KOPT-K1 (cell line): Measurements from ENCODE around the gene MYO1D.
"Not testable (repeated sequence)": the region's sequence is repeated elsewhere in the genome, so short reads cannot be mapped to it uniquely, and the experiment has no call there.

ENCODE experiments used
- H3K27ac ChIP-seq: fragments of 200-600 bp; sonication (generic); 2 replicates; pipeline ENCODE4 v1.5.1; 2016; ENCODE audit warnings: antibody characterized with exemption, mild to moderate bottlenecking, low read depth, low read length; ENCODE audit not compliant: poor library complexity, severe bottlenecking
- H3K36me3 ChIP-seq: fragments of 200-600 bp; sonication (generic); 2 replicates; pipeline ENCODE4 v1.5.1; 2017; ENCODE audit warnings: antibody characterized with exemption, mild to moderate bottlenecking, low read length, moderate library complexity; ENCODE audit not compliant: insufficient read depth
- H3K9me3 ChIP-seq: fragments of 200-600 bp; sonication (generic); 2 replicates; pipeline ENCODE4 v1.5.1; 2017; ENCODE audit warnings: antibody characterized with exemption, low read length, mild to moderate bottlenecking; ENCODE audit not compliant: insufficient read depth, poor library complexity, severe bottlenecking

MYO1D gene

DNA sequence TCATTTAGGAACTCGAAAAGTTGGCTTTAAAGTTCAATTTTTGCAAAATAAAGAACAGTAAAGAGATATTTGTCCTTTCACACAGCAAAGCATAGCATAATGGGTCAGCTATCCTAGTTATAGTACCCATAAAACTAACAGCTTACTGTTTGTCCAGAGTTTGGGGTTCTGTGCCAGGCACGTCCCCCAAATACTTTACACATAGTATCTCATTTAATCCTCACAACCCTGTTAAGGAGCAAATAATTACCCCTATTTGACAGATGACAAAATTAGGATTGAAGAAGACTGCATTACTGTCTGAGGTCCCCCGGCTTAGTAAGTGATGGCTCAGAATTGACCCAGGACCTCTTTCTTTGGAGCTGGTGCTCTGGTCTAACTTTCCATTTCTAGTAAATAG, 52.6 kb downstream of the MYO1D start:
- Histone ChIP-seq H3K36me3 (no peaks in the 10 kb centered on the region), H3K9me3 (no peaks in the 10 kb centered on the region), H3K27ac (no peak overlapping the region)

DNA sequence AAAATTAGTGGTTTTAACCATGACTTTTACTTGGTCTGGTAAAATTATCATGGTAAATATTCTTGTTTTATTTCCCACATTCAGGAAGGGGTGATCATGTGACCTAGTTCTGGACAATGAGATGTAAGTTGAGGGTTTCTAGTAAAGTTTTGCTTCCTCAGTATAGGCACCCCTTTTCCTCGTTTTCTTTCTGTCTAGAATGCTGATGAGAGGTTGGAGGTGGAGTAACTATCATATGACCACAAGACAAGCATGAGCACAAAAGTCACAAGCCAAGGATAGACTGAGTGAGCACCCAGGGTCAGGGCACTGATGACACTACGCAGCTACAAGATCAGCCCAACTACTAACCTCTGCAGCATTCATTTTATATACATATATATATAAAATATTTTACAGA, 53.9 kb downstream of the MYO1D start:
- no peak overlapping the region for H3K27ac ChIP-seq
- H3K36me3 ChIP-seq, result no peaks in the 10 kb centered on the region

DNA sequence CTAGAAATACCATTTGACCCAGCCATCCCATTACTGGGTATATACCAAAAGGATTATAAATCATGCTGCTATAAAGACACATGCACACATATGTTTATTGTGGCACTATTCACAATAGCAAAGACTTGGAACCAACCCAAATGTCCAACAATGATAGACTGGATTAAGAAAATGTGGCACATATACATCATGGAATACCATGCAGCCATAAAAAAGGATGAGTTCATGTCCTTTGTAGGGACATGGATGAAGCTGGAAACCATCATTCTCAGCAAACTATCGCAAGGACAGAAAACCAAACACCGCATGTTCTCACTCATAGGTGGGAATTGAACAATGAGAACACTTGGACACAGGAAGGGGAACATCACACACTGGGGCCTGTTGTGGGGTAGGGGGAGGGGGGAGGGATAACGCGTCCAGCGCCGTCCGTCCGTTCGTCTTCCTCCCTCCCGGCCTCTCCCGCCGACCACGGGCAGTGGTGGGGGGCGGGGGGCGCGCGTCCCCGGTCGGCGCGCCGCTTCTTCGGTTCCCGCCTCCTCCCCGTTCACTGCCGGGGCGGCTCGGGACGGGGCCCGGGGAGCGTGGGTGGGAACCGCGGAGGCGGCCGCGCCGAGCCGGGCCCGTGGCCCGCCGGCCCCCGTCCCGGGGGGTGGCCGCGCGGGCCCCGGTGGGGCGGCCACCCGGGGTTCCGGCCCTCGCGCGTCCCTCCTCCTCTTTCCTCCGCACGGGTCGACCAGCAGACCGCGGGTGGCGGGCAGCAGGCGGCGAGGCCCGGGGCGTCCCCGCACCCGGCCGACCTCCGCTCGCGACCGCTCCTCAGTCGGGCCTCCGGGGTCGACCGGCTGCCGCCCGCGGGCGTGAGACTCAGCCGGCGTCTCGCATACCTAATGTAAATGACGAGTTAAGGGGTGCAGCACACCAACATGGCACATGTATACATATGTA, 54.7 kb downstream of the MYO1D start:
- H3K9me3 ChIP-seq, H3K27ac ChIP-seq, H3K36me3 ChIP-seq: not testable (repeated sequence)

More for the DNA sequence above, 53.9 kb downstream of the MYO1D start:
- no peaks in the 10 kb centered on the region for H3K9me3 ChIP-seq

DNA sequence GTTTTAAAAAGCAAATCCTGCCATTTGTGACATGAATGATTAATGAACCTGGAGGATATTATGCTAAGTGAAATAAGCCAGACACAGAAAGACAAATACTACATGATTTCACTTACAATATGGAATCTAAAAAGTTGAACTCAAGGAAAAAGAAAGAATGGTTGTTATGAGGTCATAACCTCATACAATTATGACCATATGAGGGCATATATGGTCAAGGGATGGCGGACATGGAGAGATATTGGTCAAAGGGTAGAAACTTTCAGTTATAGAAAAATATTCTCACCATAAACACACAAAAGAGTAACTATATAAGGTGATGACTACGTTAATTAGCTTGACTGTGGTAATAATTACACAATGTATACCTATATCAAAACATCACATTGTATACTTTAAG, 56.5 kb downstream of the MYO1D start:
- Histone ChIP-seq H3K9me3 (no peaks in the 10 kb centered on the region), H3K36me3 (no peaks in the 10 kb centered on the region), H3K27ac (no peak overlapping the region)

DNA sequence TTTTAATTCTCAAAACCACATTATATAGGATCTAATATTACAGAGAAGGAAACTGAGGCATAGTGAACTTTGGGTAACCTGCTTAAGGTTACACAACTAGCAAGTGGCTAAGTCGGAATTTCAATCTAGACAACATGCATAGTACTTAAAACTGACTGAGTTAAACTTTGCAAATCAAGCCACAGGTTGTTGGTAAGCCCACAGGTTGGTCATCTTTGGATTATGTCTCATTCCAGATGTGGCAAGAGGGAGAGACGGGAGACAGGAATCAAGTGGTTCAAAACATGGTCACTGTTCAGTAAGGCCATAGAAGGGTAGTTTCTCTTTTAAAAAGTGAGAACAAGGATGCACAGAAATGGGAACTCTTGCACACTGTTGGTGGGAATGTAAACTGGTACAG, 57.1 kb downstream of the MYO1D start:
- Histone ChIP-seq H3K9me3 (no peaks in the 10 kb centered on the region), H3K36me3 (no peaks in the 10 kb centered on the region), H3K27ac (no peak overlapping the region)

DNA sequence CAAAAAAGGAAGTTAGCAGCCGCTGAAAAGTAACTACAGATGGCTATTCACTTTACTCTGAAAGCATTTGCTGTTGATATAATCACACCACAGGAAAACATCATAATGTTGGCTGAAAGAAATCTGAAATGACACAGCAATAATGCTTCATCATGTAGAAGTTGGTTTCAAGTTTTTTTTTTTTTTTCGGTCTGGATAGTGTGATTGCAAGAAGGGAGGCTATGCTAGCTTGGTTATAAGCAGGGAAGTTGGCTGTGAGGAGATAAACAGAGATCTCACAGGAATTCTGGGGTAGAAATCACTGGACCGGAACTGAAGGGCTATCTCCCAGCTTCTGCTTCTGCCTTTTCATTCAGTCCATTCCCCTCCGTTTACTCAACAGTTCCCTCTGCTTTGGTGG, 57.9 kb downstream of the MYO1D start:
- H3K36me3 ChIP-seq, result no peaks in the 10 kb centered on the region
- no peaks in the 10 kb centered on the region for H3K9me3 ChIP-seq
- H3K27ac ChIP-seq, result no peak overlapping the region

DNA sequence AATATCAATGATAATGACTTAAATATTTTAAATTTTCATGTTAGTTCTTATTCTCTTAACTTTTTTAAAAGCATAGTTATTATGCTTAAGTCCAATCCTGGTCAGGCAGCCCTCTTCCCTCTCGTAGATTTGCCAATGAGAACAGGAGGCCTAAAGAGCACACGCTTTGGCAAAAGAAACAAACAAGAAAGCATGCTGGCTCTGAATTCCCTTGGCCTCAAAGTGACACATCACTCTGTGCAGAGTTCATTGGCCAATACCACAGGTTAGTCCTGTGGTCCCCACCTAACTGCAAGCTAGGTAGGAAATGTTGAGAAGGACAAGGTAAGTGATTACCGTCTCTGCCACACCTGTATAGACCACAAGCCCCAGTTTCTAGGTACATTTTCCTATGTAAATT, 61.5 kb downstream of the MYO1D start:
- no peaks in the 10 kb centered on the region for H3K36me3 ChIP-seq
- H3K9me3 ChIP-seq, result no peaks in the 10 kb centered on the region
- H3K27ac ChIP-seq, result no peak overlapping the region

DNA sequence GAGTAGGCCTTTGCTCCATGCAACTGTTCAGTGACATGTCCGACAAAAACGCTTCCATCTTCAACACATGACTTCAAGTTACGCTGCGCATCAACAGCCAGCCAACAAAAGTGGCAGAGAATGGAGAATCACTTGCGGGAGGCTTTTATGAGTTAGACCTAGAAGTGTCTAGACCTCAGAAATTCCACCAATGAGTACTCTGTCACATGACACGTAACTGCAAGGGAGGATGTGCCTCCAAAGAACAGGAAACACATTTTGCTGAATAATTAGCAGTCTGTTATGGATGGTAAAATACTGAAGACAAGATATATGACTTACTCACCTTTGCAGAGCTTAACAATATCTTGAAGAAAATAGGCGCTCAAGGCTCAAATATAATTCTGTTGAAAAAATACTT, 62.1 kb downstream of the MYO1D start:
- no peaks in the 10 kb centered on the region for H3K9me3 ChIP-seq
- H3K36me3 ChIP-seq, result no peaks in the 10 kb centered on the region
- no peak overlapping the region for H3K27ac ChIP-seq

DNA sequence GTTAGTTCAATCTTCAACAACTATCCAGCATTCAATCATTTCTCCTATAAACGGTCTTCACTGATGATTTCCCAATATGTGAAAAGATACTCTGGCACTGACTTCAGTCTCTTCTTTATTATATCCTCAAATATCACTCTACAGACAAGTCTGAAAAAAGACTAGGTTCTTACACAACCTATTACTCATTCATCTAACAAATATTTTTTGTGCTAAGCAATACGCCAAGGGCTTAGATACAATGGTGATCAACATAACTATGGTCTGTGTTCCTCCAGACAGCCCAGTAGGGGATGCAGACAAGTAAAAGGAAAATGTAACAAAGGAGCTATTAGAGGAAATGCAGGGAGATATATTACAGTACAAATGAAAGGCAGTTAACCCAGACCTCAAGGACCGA, 63.9 kb downstream of the MYO1D start:
- Histone ChIP-seq H3K27ac (no peak overlapping the region), H3K9me3 (no peaks in the 10 kb centered on the region), H3K36me3 (no peaks in the 10 kb centered on the region)

DNA sequence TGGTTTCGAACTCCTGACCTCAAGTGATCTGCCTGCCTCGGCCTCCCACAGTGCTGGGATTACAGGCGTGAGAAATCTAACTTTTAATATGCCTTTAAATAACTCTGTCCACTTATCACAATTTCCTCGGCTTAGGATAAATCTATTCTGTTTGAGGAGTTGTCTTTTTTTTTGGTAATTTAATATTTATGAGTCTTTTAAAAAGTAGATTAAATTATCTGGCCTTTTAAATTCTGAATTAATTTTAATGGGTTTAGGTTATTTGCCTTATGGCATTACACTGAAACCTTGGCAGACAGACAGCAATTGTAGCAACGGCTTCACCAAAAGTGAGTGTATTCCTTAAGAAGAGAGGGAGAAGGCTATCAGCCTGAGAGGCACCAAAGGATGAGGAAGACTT, 66.2 kb downstream of the MYO1D start:
- no peaks in the 10 kb centered on the region for H3K9me3 ChIP-seq
- no peak overlapping the region for H3K27ac ChIP-seq
- H3K36me3 ChIP-seq, result no peaks in the 10 kb centered on the region

DNA sequence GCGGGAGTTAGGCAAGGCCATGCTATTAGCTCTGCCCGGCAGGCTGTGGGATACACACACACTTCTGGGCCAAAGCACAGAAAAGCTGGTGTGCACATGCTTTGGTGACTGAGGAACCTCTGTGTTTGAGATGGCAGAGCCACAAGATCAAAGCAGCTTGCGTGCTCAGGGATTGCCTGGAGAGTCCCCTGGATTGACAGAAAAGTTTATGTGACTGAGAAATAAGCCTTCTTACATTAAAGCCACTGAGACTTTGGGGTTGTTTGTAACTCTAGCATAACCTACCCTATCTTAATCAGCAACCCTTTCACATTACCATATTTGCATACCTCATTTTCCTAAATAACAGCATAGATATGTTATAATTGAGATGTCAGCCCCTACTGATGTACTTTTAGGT, 69.3 kb downstream of the MYO1D start:
- Histone ChIP-seq H3K36me3 (no peaks in the 10 kb centered on the region), H3K9me3 (no peaks in the 10 kb centered on the region)

DNA sequence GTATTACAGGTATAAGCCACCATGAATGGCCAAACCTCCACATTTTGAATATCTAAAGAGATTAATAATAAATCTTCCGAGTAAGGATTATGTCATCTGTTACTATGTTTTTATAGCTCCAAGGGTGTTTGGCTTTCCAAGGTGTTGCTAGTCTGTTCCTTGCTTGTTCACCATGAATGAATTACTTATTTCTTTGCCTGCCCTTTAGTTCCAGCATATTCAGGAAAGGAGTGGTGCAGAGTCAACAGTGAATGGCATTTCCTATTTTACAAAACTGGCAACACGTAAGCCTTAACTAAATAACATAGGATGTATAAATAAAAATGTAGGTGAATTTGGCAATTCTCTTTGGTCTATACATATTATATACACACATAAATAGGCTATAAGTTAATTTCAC, 70.3 kb downstream of the MYO1D start:
- Histone ChIP-seq H3K27ac (no peak overlapping the region), H3K36me3 (no peaks in the 10 kb centered on the region), H3K9me3 (no peaks in the 10 kb centered on the region)

More for the DNA sequence above, 69.3 kb downstream of the MYO1D start:
- no peak overlapping the region for H3K27ac ChIP-seq

DNA sequence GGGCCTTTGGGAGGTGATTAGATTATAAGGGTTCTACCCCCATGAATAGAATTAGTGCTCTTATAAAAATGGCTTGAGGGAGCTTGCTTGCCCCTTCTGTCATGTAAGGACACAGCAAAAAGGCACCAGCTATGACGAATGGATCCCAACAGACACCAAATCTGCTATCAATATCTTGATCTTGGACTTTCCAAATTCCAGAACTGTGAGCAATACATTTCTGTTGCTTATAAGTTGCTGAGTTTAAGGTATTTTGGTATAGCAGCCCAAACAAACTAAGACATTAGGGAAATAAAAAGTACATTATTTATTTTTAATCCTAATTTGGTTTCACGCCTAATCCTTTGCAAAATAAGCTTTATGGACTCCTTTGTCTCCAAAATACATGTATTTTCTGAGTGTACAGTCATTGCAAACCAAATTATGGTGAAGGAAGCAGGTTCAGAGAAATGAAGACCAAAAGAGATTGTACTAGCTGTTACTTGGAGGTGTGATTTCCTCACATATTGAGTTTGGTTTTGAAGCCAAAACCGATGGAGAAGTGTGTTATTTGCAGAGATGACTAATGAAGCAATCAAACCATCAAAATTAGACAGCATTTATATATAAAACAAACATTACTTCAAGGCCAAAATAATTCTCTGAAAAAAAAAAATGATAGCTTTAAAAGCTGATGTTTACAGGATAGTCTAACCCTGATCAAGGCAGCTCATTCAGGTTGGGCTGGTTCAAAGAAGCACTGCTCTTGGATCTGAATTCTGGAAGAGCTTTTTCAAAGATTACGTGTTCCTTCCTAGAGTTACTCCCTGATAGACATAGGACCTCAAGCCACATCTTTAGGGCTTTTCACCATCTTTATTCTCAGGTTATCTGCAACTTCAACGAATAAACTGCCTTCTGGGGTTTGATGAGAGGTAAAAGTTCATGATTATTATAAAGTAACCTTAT, 71.6 kb downstream of the MYO1D start:
- Histone ChIP-seq H3K36me3 (no peaks in the 10 kb centered on the region), H3K27ac (no peak overlapping the region), H3K9me3 (no peaks in the 10 kb centered on the region)

DNA sequence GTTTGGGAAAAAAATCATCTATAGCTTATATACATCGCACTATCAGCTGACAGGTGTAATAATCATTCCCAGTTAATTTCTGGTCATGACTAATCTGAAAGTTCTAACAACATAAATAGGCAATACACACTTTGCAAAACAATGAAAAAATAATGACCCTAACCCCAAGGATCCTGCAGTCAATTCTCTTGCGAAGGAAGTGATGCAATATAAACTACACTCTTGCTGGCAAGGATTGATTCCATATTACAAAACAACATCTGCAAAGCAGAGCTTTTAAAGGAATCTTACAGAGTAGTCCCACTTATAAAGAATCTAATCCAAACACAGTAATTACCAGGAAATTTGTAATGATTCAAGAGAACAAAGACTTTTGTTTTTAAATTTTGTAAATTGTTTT, 73.4 kb downstream of the MYO1D start:
- H3K9me3 ChIP-seq, result no peaks in the 10 kb centered on the region
- H3K36me3 ChIP-seq, result no peaks in the 10 kb centered on the region
- H3K27ac ChIP-seq, result no peak overlapping the region

DNA sequence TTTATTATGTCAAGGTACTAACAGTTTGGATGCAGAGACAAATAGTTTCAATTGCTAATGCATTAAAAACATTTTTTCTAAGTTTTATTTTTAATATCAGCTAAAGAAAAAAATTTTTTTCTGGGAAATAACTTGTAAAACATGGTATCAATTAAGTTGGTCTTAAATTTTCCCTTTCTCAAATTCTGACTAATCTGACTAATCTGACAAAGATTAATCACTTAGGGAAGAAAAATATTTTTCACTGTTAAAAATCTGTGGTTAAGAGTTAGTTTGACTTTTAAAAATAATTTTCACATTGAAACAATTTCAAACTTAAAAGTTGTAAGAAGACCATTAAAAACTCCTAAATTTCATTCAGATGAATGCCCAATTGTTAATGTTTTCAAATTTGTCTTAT, 74.6 kb downstream of the MYO1D start:
- Histone ChIP-seq H3K9me3 (no peaks in the 10 kb centered on the region), H3K36me3 (no peaks in the 10 kb centered on the region), H3K27ac (no peak overlapping the region)
